Measurements from ENCODE around the gene UBE2E1.
"Not testable (repeated sequence)": the region's sequence is repeated elsewhere in the genome, so short reads cannot be mapped to it uniquely, and the experiment has no call there.

UBE2E1 gene

DNA sequence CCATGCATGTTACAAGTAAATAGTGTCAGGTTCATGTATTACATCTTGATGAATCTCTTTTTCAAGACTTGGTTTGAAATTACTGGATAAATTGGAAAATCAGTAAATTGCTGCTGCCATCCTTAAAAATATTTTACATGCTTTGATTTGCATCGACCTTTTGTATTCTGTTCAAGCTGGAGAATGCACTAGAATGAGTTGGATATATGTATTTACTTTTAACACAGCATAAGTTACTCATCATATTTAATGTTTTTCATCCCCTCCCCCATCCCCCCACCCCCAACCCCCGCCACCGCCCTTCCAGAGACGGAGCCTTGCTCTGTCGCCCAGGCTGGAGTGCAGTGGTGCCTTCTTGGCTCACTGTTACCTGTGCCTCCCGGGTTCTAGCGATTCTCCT is 16.8 kb downstream of the UBE2E1 start:
- DNase-seq, result no peak

DNA sequence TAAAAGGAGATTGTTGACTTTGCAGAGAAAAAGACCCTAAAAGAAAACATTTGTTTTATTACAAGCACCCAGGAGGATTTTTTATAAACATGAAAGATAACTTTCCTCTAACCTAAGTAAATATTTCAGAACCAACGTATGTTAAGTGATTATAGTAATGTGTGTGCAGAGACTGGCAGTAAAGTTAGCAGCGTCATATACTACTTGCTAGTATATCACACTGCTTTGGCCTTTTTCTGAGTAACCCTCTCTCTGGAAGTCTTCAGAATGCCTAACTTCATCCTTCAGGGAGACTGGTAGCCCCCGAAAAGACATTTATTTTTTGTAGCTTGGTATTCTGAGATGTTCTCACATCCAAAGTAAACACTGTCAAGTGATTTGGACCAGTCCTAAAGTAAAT is 17.9 kb downstream of the UBE2E1 start:
- DNase-seq, result no peak

DNA sequence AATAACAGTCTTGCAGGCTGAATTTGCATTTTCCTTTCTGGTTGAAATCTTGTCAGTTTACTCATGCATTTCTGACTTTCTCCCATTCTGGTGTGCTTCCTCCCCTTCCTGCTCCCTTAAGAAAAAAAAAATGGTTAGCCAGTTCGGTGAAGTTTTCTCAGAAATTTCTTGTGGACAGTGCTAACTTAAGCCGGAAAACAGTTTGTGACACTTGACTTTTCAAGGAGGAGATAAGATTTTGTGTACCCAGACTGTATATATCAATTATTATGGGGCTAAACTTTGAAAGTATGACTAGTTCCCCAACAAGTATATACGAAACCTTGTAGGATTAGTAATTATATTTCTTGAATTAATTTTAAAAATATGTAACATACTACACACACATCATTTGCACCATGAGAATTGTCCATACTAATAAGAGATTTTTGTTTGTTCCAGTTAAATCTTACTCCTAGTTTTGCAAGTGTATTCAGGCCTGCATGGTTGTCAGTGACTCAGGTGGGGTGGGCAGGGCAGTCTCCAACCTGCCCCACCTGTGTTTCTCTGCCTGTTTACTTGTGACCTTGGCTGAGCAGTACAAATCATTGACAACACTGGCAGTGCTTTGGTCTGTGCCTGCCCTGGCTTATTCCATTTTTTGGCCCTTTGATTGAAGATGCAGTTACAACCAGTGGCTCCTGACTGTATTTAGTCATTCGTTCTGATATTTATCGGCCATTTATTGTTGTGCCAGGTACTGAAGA is 19.1 kb downstream of the UBE2E1 start:
- no peak for DNase-seq

DNA sequence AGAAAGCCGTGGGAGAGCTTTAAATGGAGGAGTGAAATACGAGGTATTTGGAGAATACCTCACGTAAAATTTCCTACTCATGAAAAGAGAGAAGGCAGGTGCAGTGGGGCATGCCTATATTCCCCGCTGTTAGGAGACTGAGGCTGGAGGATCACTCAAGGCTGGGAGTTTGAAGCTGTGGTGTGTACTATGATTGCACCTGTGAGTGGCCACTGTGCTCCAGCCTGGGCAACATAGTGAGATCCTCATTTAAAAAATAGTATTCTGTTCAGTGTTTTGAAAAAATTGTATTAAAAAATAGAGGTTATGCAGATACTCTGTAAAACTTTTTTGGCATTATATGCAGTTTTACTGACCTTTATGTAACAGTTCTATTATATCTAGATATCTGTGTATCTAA is 20.0 kb downstream of the UBE2E1 start:
- no peak for DNase-seq

DNA sequence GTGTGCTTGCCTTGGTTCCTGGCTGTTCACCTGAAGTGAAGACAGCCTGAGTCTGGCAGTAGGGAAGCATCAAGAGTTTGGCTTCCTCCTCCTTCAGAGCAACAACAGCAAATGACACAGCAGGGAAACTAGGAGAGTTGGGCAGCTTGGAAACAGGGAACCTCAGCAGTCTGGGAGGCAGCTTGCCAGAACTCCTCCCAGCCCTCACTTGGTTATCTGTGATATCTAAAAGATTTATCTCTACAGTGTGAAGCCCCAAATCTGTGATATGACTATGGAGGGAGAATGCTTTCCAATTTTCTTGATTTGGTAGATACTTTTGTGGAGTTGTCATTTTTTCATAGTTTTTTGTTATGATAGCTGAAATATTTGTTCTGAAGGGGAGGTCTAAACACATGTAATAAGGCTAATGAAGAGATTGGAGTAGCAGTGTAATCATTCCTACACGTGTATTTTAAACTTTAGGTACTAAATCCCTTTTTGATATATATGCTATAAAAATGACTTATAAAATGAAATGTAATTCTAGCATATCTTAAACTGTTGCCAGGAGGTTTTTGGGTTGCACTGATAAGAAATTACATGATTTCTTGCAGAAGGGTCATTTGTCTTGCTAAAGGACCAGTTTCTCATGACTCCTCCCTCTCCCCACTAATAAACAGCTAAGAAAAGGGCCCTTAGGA is 20.8 kb downstream of the UBE2E1 start:
- no peak for DNase-seq

DNA sequence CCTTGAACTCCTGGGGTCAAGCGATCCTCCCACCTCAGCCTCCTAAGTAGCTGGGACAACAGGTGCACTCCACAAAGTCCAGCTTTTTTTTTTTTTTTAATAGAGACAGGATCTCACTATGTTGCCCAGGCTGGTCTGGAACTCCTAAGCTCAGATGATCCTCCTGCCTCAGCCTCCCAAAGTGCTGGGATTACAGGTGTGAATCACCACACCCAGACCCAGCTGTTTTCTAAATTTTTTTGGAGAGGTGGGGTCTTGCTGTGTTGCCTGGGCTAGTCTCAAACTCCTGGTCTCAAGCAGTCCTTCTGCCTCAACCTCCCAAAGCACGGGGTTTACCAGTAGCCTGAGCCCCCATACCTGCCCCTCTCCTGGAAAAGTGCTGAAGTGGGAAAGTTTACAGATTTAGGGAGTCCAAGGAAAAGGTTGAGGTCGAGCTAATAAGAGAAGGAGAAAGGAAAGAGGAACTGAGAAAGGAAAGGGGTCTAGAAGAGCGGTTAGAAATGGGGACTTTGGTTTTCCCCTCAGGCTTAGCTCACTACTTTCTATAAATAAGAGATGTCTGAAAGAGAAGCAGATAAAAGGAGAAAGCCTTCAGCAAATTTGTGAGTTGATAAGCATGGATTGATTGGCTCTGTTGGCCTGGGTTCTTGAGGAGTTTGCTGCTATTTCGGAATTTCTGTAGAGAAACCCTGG is 23.6 kb downstream of the UBE2E1 start:
- DNase-seq, result no peak

DNA sequence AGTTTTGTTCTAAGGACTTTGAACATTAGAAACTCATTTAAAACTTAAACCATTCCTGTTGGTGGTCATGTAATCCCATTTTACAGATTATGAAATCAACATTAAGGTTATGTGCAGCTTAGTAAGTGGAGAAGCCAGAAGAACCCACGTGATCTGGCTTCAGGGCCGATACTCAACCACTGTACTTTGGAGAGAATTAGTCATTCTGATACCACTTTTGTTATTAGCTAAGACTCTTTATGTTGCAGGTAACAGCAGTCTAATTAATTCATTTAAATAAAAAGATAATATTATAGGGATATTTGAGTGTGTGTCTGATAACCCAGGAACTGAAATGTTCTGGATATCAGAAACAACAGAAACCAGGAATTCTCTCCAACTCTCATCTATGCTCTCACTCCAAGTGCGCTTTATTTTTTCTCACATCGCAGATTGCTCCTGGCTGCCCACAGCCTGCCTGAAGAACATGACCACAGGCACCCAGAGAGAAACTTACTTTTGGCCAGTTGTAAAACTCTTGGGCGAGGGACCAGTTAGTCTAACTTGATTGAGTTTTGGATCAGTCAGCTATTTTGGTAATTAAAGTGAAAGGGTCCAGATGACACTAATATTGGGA is 25.2 kb downstream of the UBE2E1 start:
- no peak for DNase-seq

DNA sequence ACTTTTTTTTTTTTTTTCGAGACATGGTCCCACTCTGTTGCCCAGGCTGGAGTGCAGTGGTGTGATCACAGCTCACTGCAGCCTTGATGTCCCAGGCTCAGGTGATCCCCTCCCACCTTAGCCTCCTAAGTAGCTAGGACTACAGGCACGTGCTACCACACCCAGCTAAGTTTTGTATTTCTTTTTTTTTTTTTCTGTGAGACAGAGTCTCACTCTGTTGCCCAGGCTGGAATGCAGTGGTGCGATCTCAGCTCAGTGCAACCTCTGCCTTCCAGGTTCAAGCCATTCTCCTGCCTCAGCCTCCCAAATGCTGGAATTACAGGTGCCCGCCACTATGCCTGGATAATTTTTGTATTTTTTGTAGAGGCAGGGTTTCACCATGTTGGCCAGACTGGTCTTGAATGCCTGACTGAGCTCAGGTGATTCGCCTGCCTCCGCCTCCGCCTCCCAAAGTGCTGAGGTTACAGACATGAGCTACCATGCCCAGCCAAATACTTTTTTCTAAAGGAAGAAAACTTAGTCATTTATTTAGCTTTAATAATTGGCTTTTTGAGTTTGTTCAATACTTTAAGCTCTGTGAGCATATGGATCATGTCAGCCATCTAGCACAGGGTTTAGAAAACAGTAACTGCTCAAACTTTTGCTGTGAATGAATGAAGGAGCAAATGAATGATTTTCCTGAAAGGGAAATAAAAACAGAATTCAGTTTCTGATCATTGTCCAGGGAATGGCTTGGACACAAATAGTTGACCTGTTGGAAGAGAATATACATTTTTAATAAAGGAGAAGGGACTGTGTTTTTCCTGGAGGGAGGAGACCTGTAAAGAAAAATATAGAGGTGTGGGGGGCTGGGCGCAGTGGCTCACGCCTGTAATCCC is 26.0 kb downstream of the UBE2E1 start:
- DNase-seq, result no peak

DNA sequence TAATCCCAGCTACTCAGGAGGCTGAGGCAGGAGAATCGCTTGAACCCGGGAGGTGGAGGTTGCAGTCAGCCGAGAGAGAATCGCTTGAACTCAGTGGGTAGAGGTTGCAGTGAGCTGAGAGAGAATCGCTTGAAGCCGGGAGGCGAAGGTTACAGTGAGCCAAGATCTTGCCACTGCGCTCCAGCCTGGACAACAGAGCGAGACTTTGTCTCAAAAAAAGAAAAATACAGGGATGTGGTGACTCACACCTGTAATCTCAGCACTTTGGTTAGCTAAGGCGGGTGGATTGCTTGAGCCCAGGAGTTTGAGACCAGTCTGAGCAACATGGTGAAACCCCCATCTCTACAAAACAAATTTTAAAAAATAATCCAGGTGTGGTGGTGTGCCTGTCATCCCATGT is 26.8 kb downstream of the UBE2E1 start:
- DNase-seq, result no peak

DNA sequence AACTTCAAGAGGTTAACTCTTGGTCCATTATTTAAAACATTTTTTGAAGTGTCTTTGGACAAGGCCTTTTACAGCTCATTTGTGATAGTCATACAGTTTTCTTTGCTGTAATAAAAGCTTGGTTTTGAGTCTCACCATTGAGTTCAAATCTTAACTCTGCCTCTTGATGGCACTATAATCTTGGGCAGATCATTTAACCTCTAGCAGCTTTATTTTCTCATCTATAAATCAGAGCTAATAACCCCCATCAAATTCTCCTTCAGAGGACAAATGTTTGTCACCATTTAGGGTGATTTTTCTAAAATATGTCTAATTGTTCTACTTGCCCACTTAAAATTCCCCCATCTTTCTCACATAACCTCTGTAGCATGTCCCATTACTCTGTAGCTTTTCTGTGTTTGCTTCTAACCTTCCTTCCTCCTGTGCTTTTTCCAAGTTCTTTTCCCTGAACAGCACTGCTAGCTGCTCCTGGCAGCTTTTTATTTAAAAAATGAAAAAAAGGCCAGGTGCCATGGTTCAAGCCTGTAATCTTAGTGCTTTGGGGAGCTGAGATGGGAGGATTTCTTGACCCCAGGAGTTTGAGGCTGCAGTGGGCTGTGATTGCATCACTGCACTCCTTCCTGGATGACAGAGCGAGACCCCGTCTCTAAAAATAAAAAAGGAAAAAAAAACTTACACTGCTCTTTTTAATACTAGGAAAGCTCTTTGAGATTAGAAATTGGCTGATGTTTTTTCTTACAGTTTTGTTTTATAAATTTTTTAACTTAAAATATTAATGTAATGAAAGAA is 28.5 kb downstream of the UBE2E1 start:
- no peak for DNase-seq

DNA sequence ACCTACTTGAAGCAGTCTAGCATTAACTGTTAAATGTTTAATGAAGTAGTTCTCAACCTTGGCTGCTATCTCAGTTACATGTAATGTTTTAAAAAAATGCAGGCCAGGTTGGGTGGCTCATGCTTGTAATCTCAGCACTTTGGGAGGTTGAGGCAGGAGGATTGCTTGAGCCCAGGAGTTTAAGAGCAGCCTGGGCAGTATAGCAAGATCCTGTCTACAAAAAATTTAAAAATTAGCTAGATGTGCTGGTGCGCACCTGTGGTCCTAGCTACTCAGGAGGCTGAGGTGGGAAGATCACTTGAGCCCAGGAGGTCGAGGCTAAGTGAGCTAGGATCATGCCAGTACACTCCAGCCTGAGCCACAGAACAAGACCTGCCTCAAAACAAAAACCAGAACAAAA is 29.3 kb downstream of the UBE2E1 start:
- no peak for DNase-seq

DNA sequence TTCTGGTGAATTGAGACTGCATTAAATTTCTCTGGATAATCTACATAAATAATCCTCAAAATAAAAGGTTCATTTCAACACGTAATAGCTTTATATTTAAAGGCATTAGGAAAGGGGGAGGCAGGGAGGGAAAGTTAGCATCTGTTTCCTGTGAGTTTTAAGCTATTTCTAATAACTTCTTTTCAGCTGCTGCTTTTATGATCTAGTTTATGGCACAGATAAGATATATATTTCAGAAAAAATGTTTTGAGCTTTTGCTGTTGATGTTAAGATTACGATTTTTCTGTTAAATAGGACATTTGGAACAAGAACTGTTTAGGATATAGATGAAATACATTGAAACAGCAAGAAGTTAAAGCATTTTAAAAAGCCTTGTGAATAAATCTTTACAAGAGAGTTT is 30.0 kb downstream of the UBE2E1 start:
- DNase-seq, result no peak

DNA sequence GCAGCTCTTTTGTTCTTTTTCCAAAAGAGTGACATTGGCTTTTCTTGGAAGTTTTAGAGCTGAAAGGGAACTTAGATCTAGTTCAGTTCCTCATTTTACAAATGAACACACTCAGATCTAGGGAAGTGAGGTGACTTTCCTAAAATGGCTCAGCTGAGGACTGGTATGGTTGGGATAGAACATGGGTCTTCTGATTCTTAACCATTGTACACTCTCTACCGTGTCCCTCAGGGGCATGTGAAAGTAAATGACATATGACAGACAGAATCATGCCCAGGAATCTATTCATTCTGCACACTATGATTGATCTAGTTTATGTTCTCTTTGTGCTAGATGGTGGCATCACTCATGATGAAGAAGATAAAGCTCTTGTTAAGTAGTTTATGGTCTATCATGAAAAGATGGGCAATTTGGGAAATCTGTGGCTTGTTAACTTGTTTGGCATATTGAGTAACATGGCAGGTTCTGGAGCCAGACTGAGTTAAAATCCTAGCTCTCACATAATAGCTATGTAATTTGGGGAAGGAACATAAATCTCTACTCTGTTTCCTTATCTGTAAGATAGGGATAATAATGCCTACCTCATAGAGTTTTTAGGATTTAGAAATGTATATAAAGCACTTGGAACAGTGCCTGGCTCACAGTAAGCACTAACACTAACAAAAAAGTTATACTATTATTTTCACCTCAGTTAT is 30.9 kb downstream of the UBE2E1 start:
- DNase-seq, result no peak

DNA sequence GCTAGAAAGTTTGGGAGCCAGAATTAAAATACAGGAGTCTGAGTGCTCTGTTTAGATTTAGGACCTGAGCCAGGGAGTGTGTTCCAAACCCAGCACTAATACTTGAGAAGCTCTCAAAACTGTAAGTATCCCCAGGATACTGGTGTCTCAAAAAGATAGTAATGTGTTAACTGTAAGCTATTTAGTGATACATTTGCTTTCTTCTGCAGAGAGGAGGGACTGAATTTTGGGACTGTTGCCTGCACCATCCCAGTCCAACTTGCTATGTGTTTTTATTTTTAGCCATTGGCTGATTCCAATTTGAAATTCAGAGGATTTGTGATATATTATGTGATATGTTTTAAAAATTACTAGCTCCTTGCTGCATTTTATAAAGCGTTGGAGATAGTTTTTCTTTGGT is 31.5 kb downstream of the UBE2E1 start:
- no peak for DNase-seq

DNA sequence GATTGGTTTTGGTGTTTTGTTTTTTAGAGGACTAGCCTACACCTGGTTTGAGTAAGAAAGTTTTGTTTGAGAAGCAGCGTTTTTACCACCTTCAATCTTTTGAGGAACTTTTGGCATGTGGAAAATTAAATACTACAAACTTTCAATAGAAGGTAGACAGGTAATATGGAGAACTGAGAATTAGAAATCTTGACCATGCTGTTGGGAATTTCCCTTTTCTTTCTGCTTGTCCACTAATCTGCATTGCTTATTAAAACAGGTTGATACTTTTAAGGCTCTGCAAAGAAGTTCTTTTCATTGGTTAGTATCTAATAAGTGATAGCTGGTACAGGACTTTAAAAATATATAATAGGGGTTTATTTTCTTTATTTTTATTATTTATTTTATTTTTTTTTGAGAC is 31.9 kb downstream of the UBE2E1 start:
- DNase-seq, result no peak

DNA sequence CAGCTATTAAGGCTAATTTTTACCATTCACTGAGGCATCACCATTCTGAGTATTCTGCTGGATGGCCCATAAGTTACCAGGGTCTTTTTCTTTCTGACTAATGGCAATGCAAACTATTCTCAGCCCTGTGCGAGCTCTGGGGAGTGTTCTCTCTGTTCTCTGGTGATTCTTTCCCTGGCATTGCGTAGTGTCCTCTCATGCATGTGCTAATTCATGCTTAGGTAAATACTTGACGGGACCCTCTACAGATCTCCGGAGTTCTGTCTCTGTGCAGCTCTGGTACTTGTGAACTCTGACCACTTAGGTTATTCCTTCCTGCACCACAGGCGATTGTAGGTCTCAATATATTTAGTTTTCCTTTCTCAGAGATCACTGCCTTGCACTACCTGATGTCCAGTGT is 34.8 kb downstream of the UBE2E1 start:
- DNase-seq, result no peak

DNA sequence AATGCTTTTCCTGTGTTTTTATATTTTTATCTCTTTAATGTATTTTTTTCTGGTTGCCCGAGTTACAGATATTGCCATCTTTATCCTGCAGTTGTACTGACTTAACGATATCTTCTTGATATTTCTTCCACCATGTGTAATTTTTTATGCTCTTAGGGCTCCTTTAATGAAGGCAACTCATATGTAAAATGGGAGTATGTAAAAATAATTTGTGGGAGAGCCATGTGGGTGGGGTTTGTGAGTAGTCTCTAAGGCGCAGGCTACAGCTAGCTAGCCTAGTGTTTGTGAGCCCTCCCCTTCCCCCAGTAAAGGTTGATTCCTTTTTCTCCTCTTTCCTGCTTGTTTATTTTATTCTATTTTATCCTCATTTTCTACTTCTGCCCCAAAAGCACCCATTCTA is 38.1 kb downstream of the UBE2E1 start:
- no peak for DNase-seq

DNA sequence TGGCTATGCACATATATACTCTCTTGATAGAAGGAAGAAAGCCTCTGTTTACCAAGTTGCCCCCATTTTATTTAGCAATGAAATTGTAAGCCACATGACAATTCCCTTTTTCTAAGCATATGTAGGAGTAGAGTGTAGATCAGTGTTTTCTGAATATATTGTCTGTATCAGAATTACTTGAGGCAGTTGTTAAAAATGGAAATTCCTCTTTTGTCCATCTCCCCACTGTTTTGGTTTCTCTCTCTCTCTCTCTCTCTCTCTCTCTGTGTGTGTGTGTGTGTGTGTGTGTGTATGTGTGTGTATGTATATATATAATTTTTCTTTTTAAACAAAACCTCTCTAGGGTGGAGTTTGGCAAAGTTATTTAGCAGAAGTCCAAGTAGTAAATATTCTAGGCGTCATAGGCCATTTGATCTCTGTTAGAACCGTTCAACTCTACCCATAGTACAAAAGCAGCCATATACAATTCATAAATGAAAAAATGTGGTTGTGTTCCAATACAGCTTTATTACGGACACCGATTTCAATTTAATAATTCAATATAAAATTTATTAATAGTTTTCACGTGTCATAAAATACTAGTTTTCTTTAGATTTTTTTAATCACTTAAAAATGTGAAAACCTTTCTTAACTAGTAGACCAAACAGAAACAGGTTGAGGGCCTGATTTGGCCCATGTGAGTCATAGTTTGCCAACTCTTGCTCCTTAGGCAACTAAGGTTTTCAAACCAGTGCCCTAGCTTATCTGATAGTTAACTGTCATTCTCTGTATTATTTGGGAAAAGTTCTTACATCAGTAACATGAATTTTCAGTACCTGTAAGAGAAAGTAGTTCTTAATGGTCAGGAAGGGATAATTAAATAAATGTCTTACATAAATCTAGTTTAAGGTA is 39.8 kb downstream of the UBE2E1 start:
- DNase-seq, result no peak

DNA sequence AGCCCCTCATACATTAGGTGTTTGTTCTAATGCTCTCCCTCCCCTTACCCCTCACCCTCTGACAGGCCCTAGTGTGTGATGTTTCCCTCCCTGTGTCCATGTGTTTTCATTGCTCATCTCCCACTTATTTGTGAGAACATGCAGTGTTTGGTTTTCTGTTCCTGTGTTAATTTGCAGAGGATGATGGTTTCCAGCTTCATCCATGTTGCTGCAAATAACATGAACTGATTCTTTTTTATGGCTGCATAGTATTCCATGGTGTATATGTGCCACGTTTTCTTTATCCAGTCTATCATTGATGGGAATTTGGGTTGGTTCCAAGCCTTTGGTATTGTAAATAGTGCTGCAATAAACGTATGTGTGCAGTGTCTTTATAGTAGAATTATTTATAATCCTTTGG is 43.7 kb downstream of the UBE2E1 start:
- DNase-seq, result not testable (repeated sequence)

DNA sequence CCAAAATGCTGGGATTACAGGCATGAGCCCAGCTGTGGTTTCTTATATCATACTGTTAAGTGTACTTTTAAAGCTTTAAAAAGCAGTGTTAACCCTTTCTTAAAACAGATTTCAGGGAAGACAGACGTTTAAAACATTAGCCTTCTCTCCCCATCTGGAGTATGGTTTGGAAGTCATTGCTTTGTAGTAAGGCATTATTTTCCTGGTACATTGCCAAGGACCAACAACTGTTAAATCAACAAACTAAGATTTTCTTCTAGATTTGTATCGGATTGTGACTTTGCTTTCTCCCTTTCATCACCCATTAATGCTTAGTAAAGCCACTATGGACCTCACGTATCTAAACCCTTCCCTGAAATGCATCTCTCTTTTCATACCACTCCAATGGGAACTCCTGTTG is 50.5 kb downstream of the UBE2E1 start:
- no peak for DNase-seq

All from activated CD4-positive, alpha-beta T cell treated with anti-CD3 and anti-CD28 coated beads for 1 hour (primary cell).